Adrenal gland (tissue), 12 donors: ENCODE data around the gene DCC. TPM values are rescaled to one million over a fixed set of nuclear protein-coding genes. Genes with fewer than 3 reads are reported as not detected.

Experiments
- DNase-seq, 7 donors: peaks; one replicate each; pipeline ENCODE4 v3.0.0-alpha.2; 2019 to 2020
- H3K27ac ChIP-seq, 5 donors: fragments of 200-600 bp; sonication (generic) in 4 of 5; 1 replicate in 3 of 5; 2 replicates in 2 of 5; pipeline versions ENCODE4 v1.5.1 to v1.8.0; 2016 to 2020; ENCODE audit warnings: mild to moderate bottlenecking in 1 of 5
- H3K27me3 ChIP-seq: fragments of 200-600 bp; 2 replicates; pipeline ENCODE4 v1.8.0; 2021
- H3K36me3 ChIP-seq, 2 donors: fragments of 200-600 bp; replicated peaks in 1 of 2; 1 replicate in 1 of 2; 2 replicates in 1 of 2; pipeline versions ENCODE4 v1.5.1 to v1.8.0; 2018 to 2022
- H3K4me1 ChIP-seq, 2 donors: fragments of 200-600 bp; replicated peaks in 1 of 2; 1 replicate in 1 of 2; 2 replicates in 1 of 2; pipeline versions ENCODE4 v1.5.1 to v1.8.0; 2018 to 2021
- H3K4me3 ChIP-seq, 4 donors: fragments of 200-600 bp; sonication (generic) in 3 of 4; one replicate each; pipeline ENCODE4 v1.5.1; 2016 to 2018
- H3K9me3 ChIP-seq, 3 donors: fragments of 200-600 bp; sonication (generic) in 1 of 3; replicated peaks in 1 of 3; 1 replicate in 2 of 3; 2 replicates in 1 of 3; pipeline versions ENCODE4 v1.5.1 to v1.8.0; 2016 to 2021
- POLR2A ChIP-seq, 2 donors: fragments of 450-650 bp; IDR thresholded peaks; one replicate each; pipeline ENCODE4 v1.6.1; 2017; ENCODE audit warnings: antibody characterized with exemption in 2 of 2, mild to moderate bottlenecking in 2 of 2, moderate library complexity in 1 of 2
- WGBS, 4 donors: extraction: QIAGEN DNeasy Blood & Tissue Kit in 2 of 4; methylation state at CpG; one replicate each; pipeline versions ENCODE4 v1.1.5 to v1.1.7; 2013 to 2017; 5-methylcytosine and 5-hydroxymethylcytosine counted together
- intact Hi-C, 2 donors: fragments of 100-400 bp; cut with DNase I; formaldehyde crosslinking; loops; one replicate each; pipeline versions ENCODE4 v1.14.1 to v1.15.0; 2022 to 2023
- polyA plus RNA-seq, 3 donors: library from polyadenylated mRNA; stranded (reverse); fragments of 200-250 nt in 2 of 3; fragments of 350-450 nt in 1 of 3; fragmentation: Illumina TruSeq in 1 of 3; extraction: RNeasy Lipid Tissue Mini Kit (QIAGEN cat#74804) in 1 of 3; gene quantifications; one replicate each; pipeline ENCODE4 v1.2.3, GENCODE V29; 2013 to 2014
- total RNA-seq, 9 donors: library from RNA; depleted of rRNA in 4 of 9; stranded (reverse); fragments of >200 nt in 4 of 9; fragments of 120-200 nt in 1 of 9; fragmentation: NEBNext Ultra II Directional in 1 of 9; extraction: Animal tissue kit (Norgen Biotek cat#: 25700) in 1 of 9; gene quantifications; one replicate each; pipeline versions ENCODE4 v1.1.0 to v1.2.4, GENCODE V29; 2013 to 2023
- TF ChIP-seq, protein P1 (sequence below), 6 experiments: fragments of 450-650 bp in 4 of 6; fragments of 200-600 bp in 2 of 6; sonication (generic) in 1 of 6; IDR thresholded peaks; 1 replicate in 5 of 6; 2 replicates in 1 of 6; pipeline versions ENCODE4 v1.5.1 to v1.8.0; 2016 to 2021; ENCODE audit warnings: antibody characterized with exemption in 6 of 6, mild to moderate bottlenecking in 2 of 6, moderate library complexity in 1 of 6
- donor health status: healthy with polysubstance abuse.
- donor health status: Bipolar disorder and iron deficiency.
- donor health status: DM: yes; HTN: yes; CAD: no.
- donor health status: DM: no; HTN: no; CAD: no.
- donor health status: DM: no; HTN: no; CAD: no.
- donor health status: DM: yes; HTN: yes; CAD: no.

DCC gene
- total and polyA plus RNA-seq, 12 donors: 0.33 to 3.5 (median 1.1) TPM; not detected in 1

DNA sequence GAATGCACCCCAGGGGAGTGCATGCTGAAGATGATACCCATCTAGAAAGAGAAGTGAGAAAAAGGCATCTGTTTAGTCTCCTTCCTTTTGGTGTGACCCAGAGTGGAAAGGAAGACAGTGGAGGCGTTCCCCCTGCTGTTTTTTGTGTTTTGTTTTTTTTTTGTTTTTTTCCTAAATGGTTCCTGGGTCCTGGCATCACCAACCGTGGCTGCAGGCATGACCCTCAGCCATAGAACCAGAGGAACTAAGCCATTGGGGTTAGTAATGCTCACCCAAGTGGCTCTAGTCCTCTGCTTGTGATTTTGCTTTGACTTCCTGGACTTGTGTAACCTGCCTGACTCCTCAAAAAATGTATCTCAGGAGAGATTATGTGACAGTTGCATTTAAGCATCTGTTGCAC lies 451.3 kb downstream of the DCC start:
- H3K4me3 ChIP-seq: no peak overlapping the region
- DNase-seq: no peak
- TF ChIP-seq POLR2A (IDR thresholded peaks at IDR 0.05): no peak
- TF ChIP-seq, protein P1, sequence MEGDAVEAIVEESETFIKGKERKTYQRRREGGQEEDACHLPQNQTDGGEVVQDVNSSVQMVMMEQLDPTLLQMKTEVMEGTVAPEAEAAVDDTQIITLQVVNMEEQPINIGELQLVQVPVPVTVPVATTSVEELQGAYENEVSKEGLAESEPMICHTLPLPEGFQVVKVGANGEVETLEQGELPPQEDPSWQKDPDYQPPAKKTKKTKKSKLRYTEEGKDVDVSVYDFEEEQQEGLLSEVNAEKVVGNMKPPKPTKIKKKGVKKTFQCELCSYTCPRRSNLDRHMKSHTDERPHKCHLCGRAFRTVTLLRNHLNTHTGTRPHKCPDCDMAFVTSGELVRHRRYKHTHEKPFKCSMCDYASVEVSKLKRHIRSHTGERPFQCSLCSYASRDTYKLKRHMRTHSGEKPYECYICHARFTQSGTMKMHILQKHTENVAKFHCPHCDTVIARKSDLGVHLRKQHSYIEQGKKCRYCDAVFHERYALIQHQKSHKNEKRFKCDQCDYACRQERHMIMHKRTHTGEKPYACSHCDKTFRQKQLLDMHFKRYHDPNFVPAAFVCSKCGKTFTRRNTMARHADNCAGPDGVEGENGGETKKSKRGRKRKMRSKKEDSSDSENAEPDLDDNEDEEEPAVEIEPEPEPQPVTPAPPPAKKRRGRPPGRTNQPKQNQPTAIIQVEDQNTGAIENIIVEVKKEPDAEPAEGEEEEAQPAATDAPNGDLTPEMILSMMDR (IDR thresholded peaks at IDR 0.05): no peak
- H3K27me3 ChIP-seq: no peaks in the 10 kb centered on the region
- H3K27ac ChIP-seq: no peak overlapping the region
- no peaks in the 10 kb centered on the region for H3K36me3 ChIP-seq
- WGBS, 4 donors: 40 to 56% (median 44%) methylated on average over 2 of the region's 2 CpGs
- no peaks in the 10 kb centered on the region for H3K4me1 ChIP-seq
- intact Hi-C loops: no loop called here
- peaks cover 0 to 13% (median 0%) of the 10 kb centered on the region in 3 donors for H3K9me3 ChIP-seq

DNA sequence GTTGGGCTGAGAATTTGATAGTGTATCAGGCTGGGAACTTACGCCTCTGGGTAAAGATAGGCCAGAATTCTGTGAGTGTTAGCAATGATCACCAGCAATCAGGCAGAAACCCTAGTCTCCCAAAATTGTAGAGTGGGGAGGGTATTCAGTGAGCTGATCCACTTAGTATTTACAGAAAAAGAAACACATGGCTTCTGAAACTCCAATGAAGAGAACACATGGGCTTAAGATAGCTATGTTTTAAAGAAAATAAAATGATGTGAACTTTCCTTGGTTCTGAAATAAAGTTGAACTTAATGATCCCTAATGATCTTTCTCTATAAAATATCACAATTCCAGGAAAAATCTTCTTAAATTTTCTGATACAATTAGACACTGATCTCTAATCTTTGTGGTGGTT lies 472.8 kb downstream of the DCC start:
- H3K36me3 ChIP-seq: no peaks in the 10 kb centered on the region
- 75 to 94% (median 83%) methylated on average over 1 of the region's 1 CpG for WGBS, 4 donors

GRCh38 chr18:52813635-52814416 lies 473.8 kb downstream of the DCC start:
- no peaks in the 10 kb centered on the region for H3K36me3 ChIP-seq
- intact Hi-C loops: no loop called here
- DNase-seq: no peak
- no peak for TF ChIP-seq POLR2A (IDR thresholded peaks at IDR 0.05)
- TF ChIP-seq, protein P1 (IDR thresholded peaks at IDR 0.05): no peak
- no peaks in the 10 kb centered on the region for H3K9me3 ChIP-seq
- H3K4me3 ChIP-seq: no peak overlapping the region
- no peak overlapping the region for H3K27ac ChIP-seq
- WGBS, 4 donors: 33 to 50% (median 40%) methylated on average over 1 of the region's 1 CpG
- no peaks in the 10 kb centered on the region for H3K27me3 ChIP-seq
- H3K4me1 ChIP-seq: no peaks in the 10 kb centered on the region

More for the DNA sequence above, 472.8 kb downstream of the DCC start:
- intact Hi-C loops: no loop called here
- no peak overlapping the region for H3K4me3 ChIP-seq
- H3K9me3 ChIP-seq: no peaks in the 10 kb centered on the region
- H3K4me1 ChIP-seq: no peaks in the 10 kb centered on the region
- no peaks in the 10 kb centered on the region for H3K27me3 ChIP-seq
- no peak overlapping the region for H3K27ac ChIP-seq
- DNase-seq: no peak
- TF ChIP-seq, protein P1 (IDR thresholded peaks at IDR 0.05): no peak
- TF ChIP-seq POLR2A (IDR thresholded peaks at IDR 0.05): no peak

- 58 to 67% (median 59%) methylated on average over 2 of the region's 2 CpGs for WGBS, 4 donors
- intact Hi-C loops: no loop called here
- Histone ChIP-seq H3K36me3 (no peaks in the 10 kb centered on the region), H3K9me3 (no peaks in the 10 kb centered on the region), H3K4me1 (no peaks in the 10 kb centered on the region), H3K27ac (no peak overlapping the region), H3K4me3 (no peak overlapping the region), H3K27me3 (no peaks in the 10 kb centered on the region)
- DNase-seq: no peak
- no peak for TF ChIP-seq POLR2A (IDR thresholded peaks at IDR 0.05)
- TF ChIP-seq, protein P1 (IDR thresholded peaks at IDR 0.05): no peak
Observed at GRCh38 chr18:52815651-52816050, 475.7 kb downstream of the DCC start.
